OCI-LY7 (cell line): ENCODE data around the gene C6orf58. TPM values are rescaled to one million over a fixed set of nuclear protein-coding genes. Genes with fewer than 3 reads are reported as not detected.

ENCODE experiments used
- BruUV-seq: library from RNA; stranded (reverse); fragments of 400-500 nt; replicated peaks from 2 replicates; lab custom pipeline; 2021; lab: Mats Ljungman, UMichigan
- CTCF ChIA-PET: fragments of 300-600 bp; sonication (Branson Sonifier 250); formaldehyde crosslinking; loops from one replicate; lab custom pipeline; 2022; ENCODE audit warnings: antibody characterized with exemption; ENCODE audit not compliant: unreplicated experiment; lab: Charles Lee
- POLR2A ChIA-PET: fragments of 300-600 bp; sonication (Branson Sonifier 250); formaldehyde crosslinking; loops from one replicate; lab custom pipeline; 2022; ENCODE audit warnings: antibody characterized with exemption; lab: Charles Lee
- DNase-seq: peaks from one replicate; pipeline ENCODE4 v3.0.0-alpha.2; 2015; ENCODE audit warnings: low spot score
- H2AFZ ChIP-seq: fragments of 200-600 bp; sonication (generic), shearing (Covaris generic); 2 replicates; pipeline ENCODE4 v1.6.1; 2014; ENCODE audit warnings: mild to moderate bottlenecking, antibody characterized with exemption, low read length, moderate library complexity
- H3K27ac ChIP-seq: fragments of 200-600 bp; sonication (generic); 2 replicates; pipeline ENCODE4 v1.5.1; 2014; ENCODE audit warnings: mixed run types, low read depth, mild to moderate bottlenecking, moderate library complexity, low read length, inconsistent platforms; ENCODE audit not compliant: poor library complexity, severe bottlenecking
- H3K36me3 ChIP-seq: fragments of 200-600 bp; sonication (generic); 2 replicates; pipeline ENCODE4 v1.6.1; 2014; ENCODE audit warnings: mild to moderate bottlenecking, antibody characterized with exemption, low read length, moderate library complexity, mixed read lengths; ENCODE audit not compliant: insufficient read depth
- H3K4me1 ChIP-seq: fragments of 200-600 bp; sonication (generic); 2 replicates; pipeline ENCODE4 v1.5.1; 2014; ENCODE audit warnings: mild to moderate bottlenecking, low read length; ENCODE audit not compliant: insufficient read depth, poor library complexity, severe bottlenecking
- H3K4me2 ChIP-seq: fragments of 200-600 bp; sonication (generic); 2 replicates; pipeline ENCODE4 v1.6.1; 2014; ENCODE audit warnings: mild to moderate bottlenecking, low read length
- H3K4me3 ChIP-seq: fragments of 200-600 bp; sonication (generic); 2 replicates; pipeline ENCODE4 v1.5.1; 2014; ENCODE audit warnings: mild to moderate bottlenecking, low read depth, low read length; ENCODE audit not compliant: poor library complexity, severe bottlenecking
- H3K79me2 ChIP-seq: fragments of 200-600 bp; sonication (generic); 2 replicates; pipeline ENCODE4 v1.6.1; 2016; ENCODE audit warnings: low read depth, mild to moderate bottlenecking, low read length, moderate library complexity, mixed read lengths; ENCODE audit not compliant: insufficient read depth
- H3K9me2 ChIP-seq: fragments of 200-600 bp; sonication (generic); 2 replicates; pipeline ENCODE4 v1.6.1; 2016; ENCODE audit warnings: mild to moderate bottlenecking, low read length, mixed read lengths; ENCODE audit not compliant: insufficient read depth
- H3K9me3 ChIP-seq: fragments of 200-600 bp; sonication (generic); 2 replicates; pipeline ENCODE4 v1.6.1; 2014; ENCODE audit warnings: mild to moderate bottlenecking, mixed run types, low read length, mixed read lengths
- H4K20me1 ChIP-seq: fragments of 200-600 bp; sonication (generic); 2 replicates; pipeline ENCODE4 v1.6.1; 2014; ENCODE audit warnings: mild to moderate bottlenecking, antibody characterized with exemption, low read length, moderate library complexity, mixed read lengths; ENCODE audit not compliant: insufficient read depth
- CTCF ChIP-seq: fragments of 200-600 bp; sonication (generic); conservative IDR thresholded peaks from 2 replicates; pipeline ENCODE4 v1.5.1; 2014; ENCODE audit warnings: mild to moderate bottlenecking, antibody characterized with exemption, low read length, moderate library complexity, mixed read lengths
- EZH2phosphoT487 ChIP-seq: fragments of 200-600 bp; sonication (generic); IDR thresholded peaks from 2 replicates; pipeline ENCODE4 v1.6.1; 2018; ENCODE audit warnings: low read depth, borderline replicate concordance, mild to moderate bottlenecking, mixed run types, antibody characterized with exemption, low read length, moderate library complexity, mixed read lengths
- intact Hi-C: fragments of 100-400 bp; cut with micrococcal nuclease; formaldehyde crosslinking; loops from one replicate; pipeline ENCODE4 v1.10.0; 2022; ENCODE audit not compliant: unreplicated experiment
- total RNA-seq, 2 experiments: library from RNA; depleted of rRNA in 1 of 2; stranded (reverse); fragments of >200 nt in 1 of 2; shearing (Covaris generic) in 1 of 2; gene quantifications; 2 replicates each; pipeline ENCODE4 v1.2.3, GENCODE V29; 2014 to 2022

C6orf58 gene
- total RNA-seq, 2 experiments from 2014 or later: not detected

- CTCF ChIA-PET: no interaction called here
Measured at GRCh38 chr6:127637830-127638409, 60.9 kb downstream of the C6orf58 start.

More at GRCh38 chr6:127637830-127638409, 60.9 kb downstream of the C6orf58 start:
- Histone ChIP-seq H3K9me3 (no peaks in the 10 kb centered on the region), H3K79me2 (no peaks in the 10 kb centered on the region), H4K20me1 (no peaks in the 10 kb centered on the region), H3K4me2 (no peak overlapping the region), H3K27ac (no peak overlapping the region), H2AFZ (no peak overlapping the region), H3K9me2 (no peaks in the 10 kb centered on the region), H3K4me1 (no peaks in the 10 kb centered on the region), H3K36me3 (no peaks in the 10 kb centered on the region), H3K4me3 (no peak overlapping the region)
- no peak for DNase-seq
- TF ChIP-seq CTCF (no peak), EZH2phosphoT487 (no peak)
- intact Hi-C loops: no loop called here
- no TSS peak for BruUV-seq
- POLR2A ChIA-PET: interaction anchor here (1.0 kb wide), 1 partner anchor 393 kb away, joined by 3 read pairs; no protein-coding TSS in a partner anchor

Other genes with a start within 250 kb of the C6orf58 start
- 18.6 and 20.1 TPM in 2 replicates for gene ECHDC1, start 233.6 kb upstream of the C6orf58 start, total RNA-seq (2014; rRNA removed; shearing (Covaris generic))
- 37.1 and 41.9 TPM in 2 replicates for gene ECHDC1, start 233.6 kb upstream of the C6orf58 start, total RNA-seq (2022)
- 0.44 TPM in 1 of 2 replicates, not detected in the other for gene KIAA0408, start 117.8 kb upstream of the C6orf58 start, total RNA-seq (2014; rRNA removed; shearing (Covaris generic))
- 0.46 and 0.74 TPM in 2 replicates for gene KIAA0408, start 117.8 kb upstream of the C6orf58 start, total RNA-seq (2022)